A673 (cell line): ENCODE data around the gene SAC3D1. TPM values are rescaled to one million over a fixed set of nuclear protein-coding genes. Genes with fewer than 3 reads are reported as not detected.

Experiments used
- BruUV-seq: library from RNA; stranded (reverse); fragments of 400-500 nt; replicated peaks from 2 replicates; lab custom pipeline; 2021; lab: Mats Ljungman, UMichigan
- CTCF ChIA-PET: fragments of 300-600 bp; sonication (Branson Sonifier 250); formaldehyde crosslinking; loops from one replicate; lab custom pipeline; 2022; ENCODE audit warnings: antibody characterized with exemption; lab: Charles Lee
- POLR2A ChIA-PET: fragments of 300-600 bp; sonication (Branson Sonifier 250); formaldehyde crosslinking; loops from one replicate; lab custom pipeline; 2022; ENCODE audit warnings: antibody characterized with exemption; ENCODE audit not compliant: low non-redundant PET; lab: Charles Lee
- DNase-seq: peaks from one replicate; pipeline ENCODE4 v3.0.0-alpha.2; 2015; ENCODE audit warnings: low spot score
- H3K27ac ChIP-seq: fragments of 200-600 bp; sonication (generic); 2 replicates; pipeline ENCODE4 v1.5.1; 2016; ENCODE audit warnings: mixed run types, low read depth, mild to moderate bottlenecking, mixed read lengths, antibody characterized with exemption, low read length; ENCODE audit not compliant: poor library complexity, severe bottlenecking
- H3K27me3 ChIP-seq: fragments of 200-600 bp; sonication (generic); replicated peaks from 2 replicates; pipeline ENCODE4 v1.6.1; 2017; ENCODE audit warnings: mixed run types, low read depth, mild to moderate bottlenecking, mixed read lengths, antibody characterized with exemption, low read length; ENCODE audit not compliant: insufficient read depth, poor library complexity
- H3K36me3 ChIP-seq: fragments of 200-600 bp; sonication (generic); 2 replicates; pipeline ENCODE4 v1.6.1; 2016; ENCODE audit warnings: mixed run types, mild to moderate bottlenecking, mixed read lengths, antibody characterized with exemption, low read length; ENCODE audit not compliant: insufficient read depth, poor library complexity, severe bottlenecking
- H3K4me1 ChIP-seq: fragments of 200-600 bp; sonication (generic); 2 replicates; pipeline ENCODE4 v1.6.1; 2017; ENCODE audit warnings: mixed run types, mild to moderate bottlenecking, mixed read lengths, antibody characterized with exemption, low read length; ENCODE audit not compliant: insufficient read depth, poor library complexity, severe bottlenecking
- H3K4me3 ChIP-seq: fragments of 200-600 bp; sonication (generic); 2 replicates; pipeline ENCODE4 v1.5.1; 2016; ENCODE audit warnings: low read depth, mixed run types, mild to moderate bottlenecking, mixed read lengths, low read length; ENCODE audit not compliant: poor library complexity, severe bottlenecking
- H3K9me3 ChIP-seq: fragments of 200-600 bp; sonication (generic); 2 replicates; pipeline ENCODE4 v1.6.1; 2016; ENCODE audit warnings: mixed run types, low read depth, mild to moderate bottlenecking, mixed read lengths, antibody characterized with exemption, low read length; ENCODE audit not compliant: poor library complexity, severe bottlenecking
- EZH2 ChIP-seq: fragments of 200-600 bp; sonication (generic); IDR thresholded peaks from 2 replicates; pipeline ENCODE4 v1.6.1; 2017; ENCODE audit warnings: borderline replicate concordance, low read depth, mild to moderate bottlenecking, mixed read lengths, antibody characterized with exemption, low read length; ENCODE audit not compliant: poor library complexity, severe bottlenecking
- intact Hi-C: fragments of 100-400 bp; cut with micrococcal nuclease; formaldehyde crosslinking; loops from one replicate; pipeline ENCODE4 v1.10.0; 2022; ENCODE audit not compliant: unreplicated experiment
- total RNA-seq: library from RNA; stranded (reverse); gene quantifications from 2 replicates; pipeline ENCODE4 v1.2.3, GENCODE V29; 2021
- TF ChIP-seq, protein P1 (sequence below): fragments of 300-800, 200-600 bp; sonication (generic); conservative IDR thresholded peaks from 2 replicates; pipeline ENCODE4 v1.5.1; 2017; ENCODE audit warnings: low read depth, mild to moderate bottlenecking, antibody characterized with exemption, low read length, moderate library complexity, mixed read lengths

SAC3D1 gene
- total RNA-seq, 1 experiment from 2014 or later, result 43.9 TPM

GRCh38 chr11:65085446-65085845 is 44.4 kb downstream of the SAC3D1 start:
- ChIA-PET POLR2A (no interaction called here), CTCF (interaction anchor here (0.7 to 1.1 kb wide), 2 partner anchors 26 to 28 kb away, joined by 3 read pairs; partner anchors contain the start of gene TM7SF2)
- H3K27ac ChIP-seq, result no peak overlapping the region
- BruUV-seq, result no TSS peak
- DNase-seq, result no peak
- H3K27me3 ChIP-seq, result no peaks in the 10 kb centered on the region
- H3K9me3 ChIP-seq, result no peaks in the 10 kb centered on the region
- intact Hi-C loops, result no loop called here
- H3K4me3 ChIP-seq, result no peak overlapping the region
- peaks cover 12% of the 10 kb centered on the region for H3K4me1 ChIP-seq
- peaks cover 29% of the 10 kb centered on the region for H3K36me3 ChIP-seq
- no peak for TF ChIP-seq EZH2
- TF ChIP-seq, protein P1, sequence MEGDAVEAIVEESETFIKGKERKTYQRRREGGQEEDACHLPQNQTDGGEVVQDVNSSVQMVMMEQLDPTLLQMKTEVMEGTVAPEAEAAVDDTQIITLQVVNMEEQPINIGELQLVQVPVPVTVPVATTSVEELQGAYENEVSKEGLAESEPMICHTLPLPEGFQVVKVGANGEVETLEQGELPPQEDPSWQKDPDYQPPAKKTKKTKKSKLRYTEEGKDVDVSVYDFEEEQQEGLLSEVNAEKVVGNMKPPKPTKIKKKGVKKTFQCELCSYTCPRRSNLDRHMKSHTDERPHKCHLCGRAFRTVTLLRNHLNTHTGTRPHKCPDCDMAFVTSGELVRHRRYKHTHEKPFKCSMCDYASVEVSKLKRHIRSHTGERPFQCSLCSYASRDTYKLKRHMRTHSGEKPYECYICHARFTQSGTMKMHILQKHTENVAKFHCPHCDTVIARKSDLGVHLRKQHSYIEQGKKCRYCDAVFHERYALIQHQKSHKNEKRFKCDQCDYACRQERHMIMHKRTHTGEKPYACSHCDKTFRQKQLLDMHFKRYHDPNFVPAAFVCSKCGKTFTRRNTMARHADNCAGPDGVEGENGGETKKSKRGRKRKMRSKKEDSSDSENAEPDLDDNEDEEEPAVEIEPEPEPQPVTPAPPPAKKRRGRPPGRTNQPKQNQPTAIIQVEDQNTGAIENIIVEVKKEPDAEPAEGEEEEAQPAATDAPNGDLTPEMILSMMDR, result no peak

GRCh38 chr11:65086809-65087208 is 45.8 kb downstream of the SAC3D1 start:
- Histone ChIP-seq H3K4me1 (peaks cover 12% of the 10 kb centered on the region), H3K36me3 (peaks cover 18% of the 10 kb centered on the region), H3K27me3 (no peaks in the 10 kb centered on the region), H3K4me3 (no peak overlapping the region), H3K9me3 (no peaks in the 10 kb centered on the region), H3K27ac (no peak overlapping the region)
- intact Hi-C loops, result no loop called here
- no TSS peak for BruUV-seq
- ChIA-PET POLR2A (no interaction called here), CTCF (no interaction called here)
- DNase-seq, result no peak
- no peak for TF ChIP-seq EZH2
- TF ChIP-seq, protein P1, result no peak

DNA sequence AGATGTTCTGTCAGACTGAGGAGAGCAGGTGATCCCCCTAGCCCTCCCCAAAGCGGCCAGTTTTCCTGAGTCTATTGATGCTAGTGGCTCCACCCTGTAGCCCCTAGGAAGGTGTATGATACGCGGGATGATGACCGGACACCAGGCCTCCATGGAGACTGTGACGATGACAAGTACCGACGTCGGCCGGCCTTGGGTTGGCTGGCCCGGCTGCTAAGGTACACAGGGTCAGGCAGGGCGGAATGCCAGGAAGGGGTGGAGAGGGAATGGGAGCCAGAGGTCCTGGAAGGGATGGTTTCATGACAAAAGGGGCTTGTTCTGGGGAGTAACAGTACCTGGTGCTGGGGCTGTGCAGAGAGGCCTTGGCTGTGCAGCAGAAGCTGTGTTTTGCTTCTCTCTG is 46.2 kb downstream of the SAC3D1 start:
- Histone ChIP-seq H3K27ac (no peak overlapping the region), H3K27me3 (no peaks in the 10 kb centered on the region), H3K4me1 (peaks cover 9% of the 10 kb centered on the region), H3K9me3 (no peaks in the 10 kb centered on the region), H3K36me3 (peaks cover 14% of the 10 kb centered on the region), H3K4me3 (no peak overlapping the region)
- ChIA-PET POLR2A (no interaction called here), CTCF (no interaction called here)
- intact Hi-C loops, result no loop called here
- no peak for TF ChIP-seq EZH2
- TF ChIP-seq, protein P1, result no peak
- no TSS peak for BruUV-seq
- no peak for DNase-seq
